GM20000 (cell line): ENCODE data around the gene NLRP4.

Source experiments
- DNase-seq: peaks from one replicate; pipeline ENCODE4 v3.0.0; 2012; ENCODE audit warnings: low spot score
- CTCF ChIP-seq: IDR thresholded peaks from 2 replicates; pipeline ENCODE4 v1.5.1; 2012; ENCODE audit warnings: mild to moderate bottlenecking, control low read depth; ENCODE audit errors: extremely low read depth, missing control alignments

The NLRP4 gene

GRCh38 chr19:55812449-55812848, 23.9 kb upstream of the NLRP4 start:
- TF ChIP-seq CTCF = no peak
- DNase-seq = no peak

- TF ChIP-seq CTCF = no peak
Observed at GRCh38 chr19:55813906-55814305, 22.4 kb upstream of the NLRP4 start.

DNA sequence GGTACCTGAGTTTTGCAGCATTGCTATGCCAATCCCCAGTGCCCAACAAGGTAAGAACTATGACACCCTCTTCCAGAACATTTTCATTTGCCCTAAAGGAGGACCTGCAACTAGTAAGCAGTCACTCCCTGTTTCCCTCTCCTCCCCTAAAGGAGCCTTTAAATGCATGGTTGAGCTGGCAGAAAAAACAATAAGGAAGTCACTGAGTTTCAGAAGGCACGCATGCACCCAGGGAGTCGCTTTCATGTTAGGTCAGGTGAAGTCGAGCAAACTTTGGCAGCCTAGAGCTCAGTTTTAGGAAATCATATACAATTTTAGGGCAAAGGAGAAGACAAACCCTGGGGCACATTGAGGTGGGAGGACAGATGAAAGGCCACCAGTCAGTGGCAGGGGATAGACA, 16.3 kb upstream of the NLRP4 start:
- DNase-seq = no peak
- TF ChIP-seq CTCF = no peak

More at GRCh38 chr19:55813906-55814305, 22.4 kb upstream of the NLRP4 start:
- no peak for DNase-seq

- no peak for DNase-seq
Observed at GRCh38 chr19:55830656-55831055, 5.7 kb upstream of the NLRP4 start.

DNA sequence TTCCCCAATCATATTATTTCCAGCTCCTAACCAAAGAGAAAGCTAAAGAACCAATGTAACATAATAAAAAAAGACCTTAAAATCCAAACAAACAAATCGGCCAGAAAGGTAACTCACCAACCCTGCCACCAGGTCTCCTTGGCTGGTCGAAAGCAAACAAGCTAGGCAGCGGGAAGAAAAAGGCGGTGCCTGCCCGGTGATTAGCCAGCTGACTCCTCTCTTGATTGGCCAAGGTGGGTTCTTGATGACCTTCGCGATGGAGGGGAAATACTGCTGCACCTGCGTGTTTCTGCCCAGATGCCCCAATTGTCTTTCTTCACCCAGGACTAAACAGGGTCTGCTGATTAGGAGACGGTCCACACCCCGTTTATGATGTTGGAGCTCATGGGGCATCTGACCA, 4.5 kb upstream of the NLRP4 start, which contains the start of gene NLRP11:
Gene NLRP11 (minus strand): TSS at position 154 of the 400 bp plus-strand sequence. CDS start 13,825 bp downstream, outside the sequence.
- TF ChIP-seq CTCF = no peak
- no peak for DNase-seq

More at GRCh38 chr19:55830656-55831055, 5.7 kb upstream of the NLRP4 start:
- TF ChIP-seq CTCF = no peak

DNA sequence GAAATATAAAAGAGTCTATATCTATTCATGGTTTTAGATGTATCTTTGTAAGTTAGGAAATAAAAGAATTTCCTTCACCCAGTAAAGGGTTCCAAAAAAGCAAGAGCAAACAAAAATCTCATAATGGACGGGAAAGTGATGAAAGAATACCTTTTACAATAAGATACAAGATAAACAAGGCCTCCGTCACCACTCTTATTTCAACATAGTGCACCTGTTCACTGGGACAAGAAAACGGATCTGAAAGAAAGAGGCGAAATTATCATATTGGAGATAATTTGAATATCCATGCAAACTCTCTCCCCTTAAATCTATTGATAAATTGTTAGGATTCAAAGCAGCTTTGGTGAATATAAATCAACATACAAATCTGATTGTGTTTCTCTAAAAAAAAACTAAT, 3.7 kb upstream of the NLRP4 start:
- no peak for DNase-seq
- no peak for TF ChIP-seq CTCF

GRCh38 chr19:55838251-55838650, 1.9 kb downstream of the NLRP4 start:
- no peak for TF ChIP-seq CTCF
- DNase-seq = no peak

DNA sequence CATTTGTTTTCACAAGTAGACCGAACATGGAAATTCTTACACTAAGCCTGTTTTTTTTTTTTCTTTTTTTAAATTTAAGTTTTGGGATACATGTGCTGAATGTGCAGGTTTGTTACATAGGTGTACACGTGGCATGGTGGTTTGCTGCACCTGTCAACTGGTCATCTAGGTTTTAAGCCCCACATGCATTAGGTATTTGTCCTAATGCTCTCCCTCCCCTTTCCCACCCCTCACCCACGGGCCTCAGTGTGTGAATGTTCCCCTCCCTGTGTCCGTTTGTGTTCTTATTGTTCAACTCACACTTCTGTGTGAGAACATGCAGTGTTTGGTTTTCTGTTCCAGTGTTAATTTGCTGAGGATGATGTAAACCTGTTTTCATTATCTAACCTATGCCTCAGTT, 2.6 kb downstream of the NLRP4 start:
- no peak for TF ChIP-seq CTCF
- DNase-seq = no peak
